Neural cell (in vitro differentiated cells): ENCODE data around the gene TMEFF1. TPM values are rescaled to one million over a fixed set of nuclear protein-coding genes. Genes with fewer than 3 reads are reported as not detected.

Experiments
- H2AFZ ChIP-seq: fragments of 200-600, 300-800 bp; sonication (generic), shearing (Covaris generic); 2 replicates; pipeline ENCODE4 v1.6.0; 2014; ENCODE audit warnings: low read depth, mild to moderate bottlenecking, antibody characterized with exemption, low read length, moderate library complexity
- H3F3A ChIP-seq: fragments of 200-600 bp; shearing (Covaris generic); 2 replicates; pipeline ENCODE4 v1.6.1; 2016; ENCODE audit warnings: mild to moderate bottlenecking, moderate library complexity, mixed read lengths, antibody characterized with exemption, low read length; ENCODE audit not compliant: insufficient read depth, poor library complexity, severe bottlenecking
- H3K27ac ChIP-seq: fragments of 200-600, 300-800 bp; sonication (generic), shearing (Covaris generic); 2 replicates; pipeline ENCODE4 v1.5.1; 2014; ENCODE audit warnings: mild to moderate bottlenecking, low read length, moderate library complexity
- H3K27me3 ChIP-seq: fragments of 300-800, 200-600 bp; sonication (generic), shearing (Covaris generic); 2 replicates; pipeline ENCODE4 v1.6.0; 2014; ENCODE audit warnings: mild to moderate bottlenecking, low read depth, low read length, moderate library complexity; ENCODE audit not compliant: insufficient read depth
- H3K36me3 ChIP-seq: fragments of 300-800, 200-600 bp; sonication (generic), shearing (Covaris generic); 2 replicates; pipeline ENCODE4 v1.5.1; 2014; ENCODE audit warnings: mild to moderate bottlenecking, antibody characterized with exemption, low read length, moderate library complexity; ENCODE audit not compliant: insufficient read depth
- H3K4me2 ChIP-seq: fragments of 300-800, 200-600 bp; sonication (generic), shearing (Covaris generic); 2 replicates; pipeline ENCODE4 v1.6.0; 2014; ENCODE audit warnings: mild to moderate bottlenecking, low read length
- H3K4me3 ChIP-seq: fragments of 300-800, 200-600 bp; sonication (generic), shearing (Covaris generic); 2 replicates; pipeline ENCODE4 v1.5.1; 2014; ENCODE audit warnings: mild to moderate bottlenecking, low read length, moderate library complexity
- H3K79me2 ChIP-seq: fragments of 200-600 bp; shearing (Covaris generic); replicated peaks from 2 replicates; pipeline ENCODE4 v1.6.0; 2014; ENCODE audit warnings: mild to moderate bottlenecking, low read length, moderate library complexity; ENCODE audit not compliant: insufficient read depth
- H3K9ac ChIP-seq: fragments of 300-800, 200-600 bp; sonication (generic), shearing (Covaris generic); 2 replicates; pipeline ENCODE4 v1.6.1; 2016; ENCODE audit warnings: mild to moderate bottlenecking, low read length, mixed read lengths
- H3K9me2 ChIP-seq: fragments of 200-600 bp; shearing (Covaris generic); 2 replicates; pipeline ENCODE4 v1.6.1; 2016; ENCODE audit warnings: mild to moderate bottlenecking, low read length, mixed read lengths; ENCODE audit not compliant: insufficient read depth
- H3K9me3 ChIP-seq: fragments of 200-600, 300-800 bp; sonication (generic), shearing (Covaris generic); 2 replicates; pipeline ENCODE4 v1.6.1; 2016; ENCODE audit warnings: mild to moderate bottlenecking, mixed run types, low read length, moderate library complexity, mixed read lengths
- H4K20me1 ChIP-seq: fragments of 200-600 bp; shearing (Covaris generic); 2 replicates; pipeline ENCODE4 v1.6.1; 2016; ENCODE audit warnings: mild to moderate bottlenecking, mixed run types; ENCODE audit not compliant: insufficient read depth
- EP300 ChIP-seq: fragments of 450-650 bp; conservative IDR thresholded peaks from 2 replicates; pipeline ENCODE4 v1.6.1; 2014; ENCODE audit warnings: antibody characterized with exemption, mild to moderate bottlenecking, moderate library complexity; ENCODE audit not compliant: poor library complexity, severe bottlenecking
- EZH2 ChIP-seq: fragments of 200-600, 300-800 bp; shearing (Covaris generic), sonication (generic); IDR thresholded peaks from 2 replicates; pipeline ENCODE4 v1.6.1; 2014; ENCODE audit warnings: antibody characterized with exemption, low read length, borderline replicate concordance, mild to moderate bottlenecking; ENCODE audit not compliant: insufficient read depth, poor library complexity, severe bottlenecking
- MXI1 ChIP-seq: fragments of 450-650 bp; conservative IDR thresholded peaks from 2 replicates; pipeline ENCODE4 v1.6.1; 2014; ENCODE audit warnings: antibody characterized with exemption, mild to moderate bottlenecking; ENCODE audit not compliant: poor library complexity, severe bottlenecking
- POLR2AphosphoS5 ChIP-seq: IDR thresholded peaks from 2 replicates; pipeline ENCODE4 v1.6.1; 2012
- RAD21 ChIP-seq: fragments of 450-650 bp; conservative IDR thresholded peaks from 2 replicates; pipeline ENCODE4 v1.6.1; 2014; ENCODE audit warnings: antibody characterized with exemption, mild to moderate bottlenecking, moderate library complexity
- SMC3 ChIP-seq: fragments of 450-650 bp; conservative IDR thresholded peaks from 2 replicates; pipeline ENCODE4 v1.6.1; 2014; ENCODE audit warnings: antibody characterized with exemption, mild to moderate bottlenecking, moderate library complexity; ENCODE audit not compliant: poor library complexity
- TAF1 ChIP-seq: IDR thresholded peaks from 2 replicates; pipeline ENCODE4 v1.6.1; 2012; ENCODE audit warnings: low read depth
- polyA plus RNA-seq: library from polyadenylated mRNA; depleted of rRNA; stranded (reverse); fragments of >200 nt; gene quantifications from 2 replicates; pipeline ENCODE4 v1.2.3, GENCODE V29; 2014
- TF ChIP-seq, protein P1 (sequence below): fragments of 450-650 bp; IDR thresholded peaks from 2 replicates; pipeline ENCODE4 v1.5.1; 2014; ENCODE audit warnings: antibody characterized with exemption, mild to moderate bottlenecking, moderate library complexity; ENCODE audit not compliant: poor library complexity, severe bottlenecking
- TF ChIP-seq, protein P2 (sequence below): IDR thresholded peaks from 2 replicates; pipeline ENCODE4 v1.6.1; 2012; ENCODE audit warnings: borderline replicate concordance

The TMEFF1 gene
- polyA plus RNA-seq, 1 donor from 2014 or later, result 273 TPM

DNA sequence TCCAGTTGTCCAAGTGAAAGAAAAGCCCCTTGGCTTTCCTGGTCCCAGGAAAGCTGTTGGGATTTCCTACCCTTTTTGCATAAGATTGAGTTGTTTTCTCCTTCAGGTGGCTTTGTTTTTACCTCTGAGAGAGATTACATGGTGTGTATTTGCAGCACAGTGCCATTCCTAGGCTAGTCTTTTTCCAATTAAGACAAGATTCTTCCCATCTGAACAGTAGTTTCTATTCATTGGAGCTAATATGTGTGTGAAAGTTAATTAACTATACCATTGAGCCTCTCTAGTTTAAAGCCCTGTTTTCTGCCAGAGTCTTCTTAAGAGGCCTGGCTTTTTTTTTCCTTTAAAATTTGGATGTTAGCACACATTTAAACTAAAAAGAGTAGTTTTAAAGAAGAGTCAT is 25.9 kb upstream of the TMEFF1 start:
- H3K36me3 ChIP-seq, result peaks cover 13% of the 10 kb centered on the region
- H4K20me1 ChIP-seq, result no peaks in the 10 kb centered on the region
- H3F3A ChIP-seq, result no peaks in the 10 kb centered on the region
- no peak overlapping the region for H3K4me3 ChIP-seq
- peaks cover 10% of the 10 kb centered on the region for H3K79me2 ChIP-seq
- H3K9ac ChIP-seq, result no peak overlapping the region
- H3K9me2 ChIP-seq, result no peaks in the 10 kb centered on the region
- no peaks in the 10 kb centered on the region for H3K27me3 ChIP-seq
- H3K9me3 ChIP-seq, result no peaks in the 10 kb centered on the region
- H2AFZ ChIP-seq, result no peak overlapping the region
- H3K4me2 ChIP-seq, result no peak overlapping the region
- TF ChIP-seq, protein P1, sequence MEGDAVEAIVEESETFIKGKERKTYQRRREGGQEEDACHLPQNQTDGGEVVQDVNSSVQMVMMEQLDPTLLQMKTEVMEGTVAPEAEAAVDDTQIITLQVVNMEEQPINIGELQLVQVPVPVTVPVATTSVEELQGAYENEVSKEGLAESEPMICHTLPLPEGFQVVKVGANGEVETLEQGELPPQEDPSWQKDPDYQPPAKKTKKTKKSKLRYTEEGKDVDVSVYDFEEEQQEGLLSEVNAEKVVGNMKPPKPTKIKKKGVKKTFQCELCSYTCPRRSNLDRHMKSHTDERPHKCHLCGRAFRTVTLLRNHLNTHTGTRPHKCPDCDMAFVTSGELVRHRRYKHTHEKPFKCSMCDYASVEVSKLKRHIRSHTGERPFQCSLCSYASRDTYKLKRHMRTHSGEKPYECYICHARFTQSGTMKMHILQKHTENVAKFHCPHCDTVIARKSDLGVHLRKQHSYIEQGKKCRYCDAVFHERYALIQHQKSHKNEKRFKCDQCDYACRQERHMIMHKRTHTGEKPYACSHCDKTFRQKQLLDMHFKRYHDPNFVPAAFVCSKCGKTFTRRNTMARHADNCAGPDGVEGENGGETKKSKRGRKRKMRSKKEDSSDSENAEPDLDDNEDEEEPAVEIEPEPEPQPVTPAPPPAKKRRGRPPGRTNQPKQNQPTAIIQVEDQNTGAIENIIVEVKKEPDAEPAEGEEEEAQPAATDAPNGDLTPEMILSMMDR, result no peak
- TF ChIP-seq EP300, result no peak
- no peak for TF ChIP-seq EZH2
- no peak for TF ChIP-seq MXI1
- no peak for TF ChIP-seq SMC3
- TF ChIP-seq TAF1, result no peak
- no peak overlapping the region for H3K27ac ChIP-seq

DNA sequence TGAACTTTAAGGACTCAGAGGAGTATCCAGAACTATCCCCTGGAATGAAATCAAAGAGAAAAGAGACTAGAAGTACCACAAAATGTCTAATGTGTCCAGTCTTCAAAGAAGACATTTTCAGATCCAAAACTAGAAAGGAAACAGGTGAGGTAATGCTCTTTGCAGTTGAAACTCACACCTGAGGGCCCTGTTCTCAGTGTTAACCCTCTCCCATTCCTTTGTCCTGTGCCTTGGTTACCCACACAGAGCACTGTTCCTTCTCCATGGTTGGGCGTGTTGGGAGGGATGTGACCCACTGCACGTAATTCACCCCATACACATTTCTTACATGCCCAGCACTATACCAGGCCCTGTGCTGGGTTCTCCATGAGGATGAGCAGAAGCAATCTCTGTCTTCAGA is 24.7 kb upstream of the TMEFF1 start:
- Histone ChIP-seq H3K9me2 (no peaks in the 10 kb centered on the region), H2AFZ (no peak overlapping the region), H3K36me3 (peaks cover 21% of the 10 kb centered on the region), H3K4me3 (no peak overlapping the region), H3K9me3 (no peaks in the 10 kb centered on the region), H4K20me1 (no peaks in the 10 kb centered on the region), H3K9ac (no peak overlapping the region), H3K27me3 (no peaks in the 10 kb centered on the region), H3K79me2 (peaks cover 7% of the 10 kb centered on the region), H3K27ac (no peak overlapping the region), H3K4me2 (no peak overlapping the region), H3F3A (no peaks in the 10 kb centered on the region)
- TF ChIP-seq, protein P2, sequence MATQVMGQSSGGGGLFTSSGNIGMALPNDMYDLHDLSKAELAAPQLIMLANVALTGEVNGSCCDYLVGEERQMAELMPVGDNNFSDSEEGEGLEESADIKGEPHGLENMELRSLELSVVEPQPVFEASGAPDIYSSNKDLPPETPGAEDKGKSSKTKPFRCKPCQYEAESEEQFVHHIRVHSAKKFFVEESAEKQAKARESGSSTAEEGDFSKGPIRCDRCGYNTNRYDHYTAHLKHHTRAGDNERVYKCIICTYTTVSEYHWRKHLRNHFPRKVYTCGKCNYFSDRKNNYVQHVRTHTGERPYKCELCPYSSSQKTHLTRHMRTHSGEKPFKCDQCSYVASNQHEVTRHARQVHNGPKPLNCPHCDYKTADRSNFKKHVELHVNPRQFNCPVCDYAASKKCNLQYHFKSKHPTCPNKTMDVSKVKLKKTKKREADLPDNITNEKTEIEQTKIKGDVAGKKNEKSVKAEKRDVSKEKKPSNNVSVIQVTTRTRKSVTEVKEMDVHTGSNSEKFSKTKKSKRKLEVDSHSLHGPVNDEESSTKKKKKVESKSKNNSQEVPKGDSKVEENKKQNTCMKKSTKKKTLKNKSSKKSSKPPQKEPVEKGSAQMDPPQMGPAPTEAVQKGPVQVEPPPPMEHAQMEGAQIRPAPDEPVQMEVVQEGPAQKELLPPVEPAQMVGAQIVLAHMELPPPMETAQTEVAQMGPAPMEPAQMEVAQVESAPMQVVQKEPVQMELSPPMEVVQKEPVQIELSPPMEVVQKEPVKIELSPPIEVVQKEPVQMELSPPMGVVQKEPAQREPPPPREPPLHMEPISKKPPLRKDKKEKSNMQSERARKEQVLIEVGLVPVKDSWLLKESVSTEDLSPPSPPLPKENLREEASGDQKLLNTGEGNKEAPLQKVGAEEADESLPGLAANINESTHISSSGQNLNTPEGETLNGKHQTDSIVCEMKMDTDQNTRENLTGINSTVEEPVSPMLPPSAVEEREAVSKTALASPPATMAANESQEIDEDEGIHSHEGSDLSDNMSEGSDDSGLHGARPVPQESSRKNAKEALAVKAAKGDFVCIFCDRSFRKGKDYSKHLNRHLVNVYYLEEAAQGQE, result no peak
- TF ChIP-seq EZH2 (no peak), TAF1 (no peak), SMC3 (no peak), POLR2AphosphoS5 (no peak), EP300 (no peak), MXI1 (no peak), RAD21 (no peak)
- TF ChIP-seq, protein P1, result no peak
